Thyroid gland (tissue), 4 donors: ENCODE results near the gene FAT4. TPM values are rescaled to one million over a fixed set of nuclear protein-coding genes. Genes with fewer than 3 reads are reported as not detected.

Experiments
- DNase-seq, 2 donors: peaks; one replicate each; pipeline ENCODE4 v3.0.0-alpha.2; 2019
- H3K27ac ChIP-seq, 3 donors: fragments of 200-600 bp; sonication (generic); 1 replicate in 2 of 3; 2 replicates in 1 of 3; pipeline ENCODE4 v1.5.1; 2016 to 2019; ENCODE audit warnings: mild to moderate bottlenecking in 1 of 3, moderate library complexity in 1 of 3
- H3K27me3 ChIP-seq: fragments of 200-600 bp; sonication (generic); one replicate; pipeline ENCODE4 v1.5.1; 2019
- H3K36me3 ChIP-seq, 2 donors: fragments of 200-600 bp; sonication (generic); one replicate each; pipeline ENCODE4 v1.5.1; 2016 to 2019
- H3K4me1 ChIP-seq, 2 donors: fragments of 200-600 bp; sonication (generic); one replicate each; pipeline ENCODE4 v1.5.1; 2017 to 2019
- H3K4me3 ChIP-seq, 3 donors: fragments of 200-600 bp; sonication (generic); replicated peaks in 1 of 3; 1 replicate in 2 of 3; 2 replicates in 1 of 3; pipeline ENCODE4 v1.5.1; 2016; ENCODE audit warnings: mild to moderate bottlenecking in 1 of 3
- H3K9me3 ChIP-seq: fragments of 200-600 bp; sonication (generic); one replicate; pipeline ENCODE4 v1.5.1; 2017
- CTCF ChIP-seq, 6 experiments: fragments of 200-600 bp in 3 of 6; fragments of 450-650 bp in 3 of 6; sonication (generic) in 3 of 6; IDR thresholded peaks; one replicate each; pipeline ENCODE4 v1.5.1; 2016 to 2019; ENCODE audit warnings: antibody characterized with exemption in 6 of 6, mild to moderate bottlenecking in 2 of 6, inconsistent platforms in 1 of 6, moderate library complexity in 1 of 6
- POLR2A ChIP-seq, 2 donors: fragments of 450-650 bp; IDR thresholded peaks; one replicate each; pipeline ENCODE4 v1.6.1; 2017; ENCODE audit warnings: antibody characterized with exemption in 2 of 2, mild to moderate bottlenecking in 2 of 2, moderate library complexity in 1 of 2
- WGBS, 2 donors: methylation state at CpG; one replicate each; pipeline ENCODE4 v1.1.5; 2017; 5-methylcytosine and 5-hydroxymethylcytosine counted together
- intact Hi-C: fragments of 100-400 bp; cut with DNase I; formaldehyde crosslinking; loops from one replicate; pipeline ENCODE4 v1.15.1; 2023
- total RNA-seq, 4 donors: library from RNA; depleted of rRNA; stranded (reverse); fragments of >200 nt; gene quantifications; one replicate each; pipeline ENCODE4 v1.2.3, GENCODE V29; 2016

FAT4 gene
- total RNA-seq, 4 donors from 2014 or later: 29.3 to 49.8 (median 40.2) TPM

- Histone ChIP-seq H3K4me1 (peaks cover 32 to 45% of the 10 kb centered on the region in 2 donors), H3K4me3 (no peak overlapping the region), H3K27me3 (no peaks in the 10 kb centered on the region), H3K27ac (peak overlapping the region; percentile 78 to 82 (median 79)), H3K36me3 (no peaks in the 10 kb centered on the region), H3K9me3 (no peaks in the 10 kb centered on the region)
- intact Hi-C loops: no loop called here
- DNase-seq: peak; percentile 32 to 51
- TF ChIP-seq CTCF (IDR thresholded peaks at IDR 0.05): no peak
- TF ChIP-seq POLR2A (IDR thresholded peaks at IDR 0.05): no peak
- 8 to 10% methylated on average over 3 of the region's 3 CpGs for WGBS, 2 donors
These were observed 8.9 kb downstream of the FAT4 start for GRCh38 chr4:125323654-125324053.

- Histone ChIP-seq H3K27me3 (no peaks in the 10 kb centered on the region), H3K4me3 (no peak overlapping the region), H3K4me1 (peaks cover 35 to 38% of the 10 kb centered on the region in 2 donors), H3K36me3 (no peaks in the 10 kb centered on the region), H3K9me3 (no peaks in the 10 kb centered on the region), H3K27ac (no peak overlapping the region)
- WGBS, 2 donors: 91 to 98% methylated on average over 1 of the region's 1 CpG
- DNase-seq: no peak
- intact Hi-C loops: no loop called here
- TF ChIP-seq CTCF (IDR thresholded peaks at IDR 0.05) (no peak), POLR2A (IDR thresholded peaks at IDR 0.05) (no peak)
These were observed 11.0 kb downstream of the FAT4 start for GRCh38 chr4:125325733-125326132.

GRCh38 chr4:125331116-125331515 is 16.4 kb downstream of the FAT4 start:
- H3K4me3 ChIP-seq: no peak overlapping the region
- no peaks in the 10 kb centered on the region for H3K36me3 ChIP-seq
- 90 to 96% methylated on average over 2 of the region's 2 CpGs for WGBS, 2 donors
- DNase-seq: no peak
- no peaks in the 10 kb centered on the region for H3K27me3 ChIP-seq
- intact Hi-C loops: no loop called here
- H3K4me1 ChIP-seq: peaks cover 13 to 15% of the 10 kb centered on the region in 2 donors
- no peak for TF ChIP-seq CTCF (IDR thresholded peaks at IDR 0.05)
- no peak for TF ChIP-seq POLR2A (IDR thresholded peaks at IDR 0.05)
- no peaks in the 10 kb centered on the region for H3K9me3 ChIP-seq
- peak overlapping the region in 1 of 3 donors; percentile 8 for H3K27ac ChIP-seq

GRCh38 chr4:125334926-125335325 is 20.2 kb downstream of the FAT4 start:
- peaks cover 13 to 15% of the 10 kb centered on the region in 2 donors for H3K4me1 ChIP-seq
- peak overlapping the region in 1 of 3 donors; percentile 1 for H3K27ac ChIP-seq
- intact Hi-C loops: no loop called here
- no peaks in the 10 kb centered on the region for H3K27me3 ChIP-seq
- no peaks in the 10 kb centered on the region for H3K9me3 ChIP-seq
- no peak for DNase-seq
- H3K36me3 ChIP-seq: no peaks in the 10 kb centered on the region
- TF ChIP-seq CTCF (IDR thresholded peaks at IDR 0.05) (no peak), POLR2A (IDR thresholded peaks at IDR 0.05) (no peak)
- no peak overlapping the region for H3K4me3 ChIP-seq
- 69 to 74% methylated on average over 1 of the region's 1 CpG for WGBS, 2 donors

- H3K4me1 ChIP-seq: no peaks in the 10 kb centered on the region
- no peaks in the 10 kb centered on the region for H3K36me3 ChIP-seq
- intact Hi-C loops: no loop called here
- DNase-seq: no peak
- no peak overlapping the region for H3K4me3 ChIP-seq
- TF ChIP-seq POLR2A (IDR thresholded peaks at IDR 0.05): no peak
- TF ChIP-seq CTCF (IDR thresholded peaks at IDR 0.05): no peak
- no peak overlapping the region for H3K27ac ChIP-seq
- WGBS, 2 donors: 71 to 79% methylated on average over 4 of the region's 4 CpGs
- H3K27me3 ChIP-seq: no peaks in the 10 kb centered on the region
- no peaks in the 10 kb centered on the region for H3K9me3 ChIP-seq
These were observed 24.1 kb downstream of the FAT4 start for GRCh38 chr4:125338814-125339213.
